ENCODE measurements around the gene BORCS5. TPM values are rescaled to one million over a fixed set of nuclear protein-coding genes. Genes with fewer than 3 reads are reported as not detected.

The BORCS5 gene
- total and polyA plus RNA-seq, 7 donors = 4.3 to 13.3 (median 11.0) TPM

- Histone ChIP-seq H3K4me1 (peaks cover 26% of the 10 kb centered on the region), H3K4me3 (no peak overlapping the region), H3K27ac (no peak overlapping the region), H3K27me3 (ENCODE audit: insufficient read depth in 3 of 3, low read length in 2 of 3) (no peaks in the 10 kb centered on the region), H3K36me3 (ENCODE audit: insufficient read depth in 1 of 2, low read depth in 1 of 2) (peaks cover 0 to 10% of the 10 kb centered on the region in 2 donors), H3K9me3 (no peaks in the 10 kb centered on the region)
- no peak for DNase-seq
- TF ChIP-seq CTCF (IDR thresholded peaks at IDR 0.05) = no peak
- ATAC-seq = no peak
- intact Hi-C loops (cut with DNase I) = no loop called here
- 92 to 95% (median 93%) methylated on average over 4 of the region's 4 CpGs for WGBS, 3 donors
These were observed 84.0 kb downstream of the BORCS5 start for GRCh38 chr12:12440784-12441428.

- DNase-seq = no peak
- no peak overlapping the region for H3K27ac ChIP-seq
- peak in 1 of 4 donors; percentile 38 for ATAC-seq
- no peak overlapping the region for H3K4me3 ChIP-seq
- no peaks in the 10 kb centered on the region for H3K27me3 ChIP-seq (ENCODE audit: insufficient read depth in 3 of 3, low read length in 2 of 3)
- peaks cover 26% of the 10 kb centered on the region for H3K4me1 ChIP-seq
- WGBS, 3 donors = 83 to 95% (median 87%) methylated on average over 2 of the region's 2 CpGs
- intact Hi-C loops (cut with DNase I) = no loop called here
- peaks cover 0 to 7% of the 10 kb centered on the region in 2 donors for H3K36me3 ChIP-seq (ENCODE audit: insufficient read depth in 1 of 2, low read depth in 1 of 2)
- TF ChIP-seq CTCF (IDR thresholded peaks at IDR 0.05) = no peak
- H3K9me3 ChIP-seq = no peaks in the 10 kb centered on the region
These were observed 84.5 kb downstream of the BORCS5 start for GRCh38 chr12:12441429-12441807.

GRCh38 chr12:12441843-12442461 lies 85.1 kb downstream of the BORCS5 start:
- DNase-seq = no peak
- Histone ChIP-seq H3K27ac (peak overlapping the region; percentile 59), H3K27me3 (ENCODE audit: insufficient read depth in 3 of 3, low read length in 2 of 3) (no peaks in the 10 kb centered on the region), H3K4me1 (peaks cover 26% of the 10 kb centered on the region), H3K36me3 (ENCODE audit: insufficient read depth in 1 of 2, low read depth in 1 of 2) (peaks cover 0 to 2% of the 10 kb centered on the region in 2 donors), H3K4me3 (no peak overlapping the region), H3K9me3 (no peaks in the 10 kb centered on the region)
- intact Hi-C loops (cut with DNase I) = no loop called here
- peak in 1 of 4 donors; percentile 30 for ATAC-seq
- TF ChIP-seq CTCF (IDR thresholded peaks at IDR 0.05) = no peak
- 86 to 91% (median 87%) methylated on average over 4 of the region's 4 CpGs for WGBS, 3 donors

- Histone ChIP-seq H3K4me1 (peaks cover 26% of the 10 kb centered on the region), H3K4me3 (no peak overlapping the region), H3K27me3 (ENCODE audit: insufficient read depth in 3 of 3, low read length in 2 of 3) (no peaks in the 10 kb centered on the region), H3K9me3 (no peaks in the 10 kb centered on the region), H3K27ac (peak overlapping the region; percentile 59), H3K36me3 (ENCODE audit: insufficient read depth in 1 of 2, low read depth in 1 of 2) (no peaks in the 10 kb centered on the region)
- ATAC-seq (peak; percentile 27 to 68 (median 64)), DNase-seq (no peak)
- no peak for TF ChIP-seq CTCF (IDR thresholded peaks at IDR 0.05)
- intact Hi-C loops (cut with DNase I) = no loop called here
- 32 to 54% (median 33%) methylated on average over 5 of the region's 5 CpGs for WGBS, 3 donors
These were observed 85.7 kb downstream of the BORCS5 start for GRCh38 chr12:12442548-12443071.

All from psoas muscle (tissue), 8 donors.